GM12878 (cell line): ENCODE data around the gene PI16. TPM values are rescaled to one million over a fixed set of nuclear protein-coding genes. Genes with fewer than 3 reads are reported as not detected.
A peak's percentile ranks its signal among the peaks of the same experiment; 100 is the strongest.

ENCODE experiments used
- ATAC-seq: fragments of 200-7000 bp; cut with Tn5 transposase; 3 replicates; pipeline ENCODE4 v1.9.1; 2020; ENCODE audit warnings: mild to moderate bottlenecking, moderate library complexity
- BruUV-seq: library from RNA; stranded (reverse); fragments of 400-500 nt; replicated peaks from 2 replicates; lab custom pipeline; 2021; lab: Mats Ljungman, UMichigan
- CTCF ChIA-PET: fragments of 300-600 bp; sonication (Branson Sonifier 250); formaldehyde crosslinking; extraction: SDS; loops from one replicate; lab custom pipeline; 2021; ENCODE audit warnings: inconsistent platforms; lab: Yijun Ruan, JAX
- POLR2A ChIA-PET: fragments of 350-600 bp; formaldehyde crosslinking; extraction: SDS; loops from one replicate; lab custom pipeline; 2021; ENCODE audit warnings: inconsistent platforms; lab: Charles Lee
- RAD21 ChIA-PET: fragments of 300-600 bp; sonication (Branson Sonifier 250); formaldehyde crosslinking; loops from one replicate; lab custom pipeline; 2023; ENCODE audit warnings: antibody characterized with exemption; ENCODE audit not compliant: unreplicated experiment; lab: Charles Lee
- SMC1A ChIA-PET: fragments of 300-600 bp; sonication (Branson Sonifier 250); formaldehyde crosslinking; loops from one replicate; lab custom pipeline; 2023; ENCODE audit not compliant: unreplicated experiment, uncharacterized antibody; lab: Charles Lee
- DNase-seq: peaks from one replicate; pipeline ENCODE4 v3.0.0-alpha.2; 2011; ENCODE audit warnings: low read depth, low spot score
- FAIRE-seq: peaks from 3 replicates; lab custom pipeline; 2011; peaks lifted over from hg19 to GRCh38; lab: Jason Lieb, UNC
- H2AFZ ChIP-seq: 2 replicates; pipeline ENCODE4 v1.6.0; 2011; ENCODE audit warnings: low read depth, low read length, control low read depth; ENCODE audit not compliant: control insufficient read depth
- H3K27ac ChIP-seq: 2 replicates; pipeline ENCODE4 v1.5.1; 2011; ENCODE audit warnings: control low read depth; ENCODE audit not compliant: control insufficient read depth, insufficient read depth
- H3K27me3 ChIP-seq, 2 experiments: replicated peaks in 1 of 2; 2 replicates each; pipeline versions ENCODE4 v1.6.0 to v1.6.1; 2011; ENCODE audit warnings: low read length in 1 of 2; ENCODE audit not compliant: control insufficient read depth in 2 of 2, insufficient read depth in 2 of 2
- H3K36me3 ChIP-seq, 2 experiments: 2 replicates each; pipeline ENCODE4 v1.5.1; 2011; ENCODE audit warnings: low read length in 1 of 2; ENCODE audit not compliant: control insufficient read depth in 2 of 2, insufficient read depth in 2 of 2
- H3K4me1 ChIP-seq: 2 replicates; pipeline ENCODE4 v1.6.1; 2011; ENCODE audit warnings: mild to moderate bottlenecking, low read length, moderate library complexity, mixed read lengths; ENCODE audit not compliant: control insufficient read depth, insufficient read depth
- H3K4me2 ChIP-seq: 2 replicates; pipeline ENCODE4 v1.6.0; 2011; ENCODE audit warnings: control low read depth; ENCODE audit not compliant: control insufficient read depth, insufficient read depth
- H3K4me3 ChIP-seq: fragments of 200-600 bp; sonication (generic); 2 replicates; pipeline ENCODE4 v1.5.1; 2016
- H3K79me2 ChIP-seq: 2 replicates; pipeline ENCODE4 v1.6.0; 2011; ENCODE audit warnings: low read length; ENCODE audit not compliant: control insufficient read depth, insufficient read depth
- H3K9ac ChIP-seq: 2 replicates; pipeline ENCODE4 v1.8.0; 2011; ENCODE audit warnings: low read length, control low read depth, mixed read lengths; ENCODE audit not compliant: control insufficient read depth, insufficient read depth
- H3K9me3 ChIP-seq: replicated peaks from 3 replicates; pipeline ENCODE4 v1.5.1; 2011; ENCODE audit warnings: mild to moderate bottlenecking, low read length; ENCODE audit not compliant: control insufficient read depth, insufficient read depth
- H4K20me1 ChIP-seq: 2 replicates; pipeline ENCODE4 v1.6.0; 2011; ENCODE audit not compliant: control insufficient read depth, insufficient read depth
- CHD4 ChIP-seq: fragments of 200-600 bp; sonication (generic); IDR thresholded peaks from 2 replicates; pipeline ENCODE4 v1.6.1; 2016; ENCODE audit warnings: mild to moderate bottlenecking
- JUNB ChIP-seq: IDR thresholded peaks from 2 replicates; pipeline ENCODE4 v1.6.1; 2016; ENCODE audit warnings: antibody characterized with exemption, mild to moderate bottlenecking
- KAT2A ChIP-seq: conservative IDR thresholded peaks from 2 replicates; pipeline ENCODE4 v1.6.1; 2011; ENCODE audit warnings: low read depth, low read length; ENCODE audit not compliant: control insufficient read depth
- LARP7 ChIP-seq: fragments of 450-650 bp; IDR thresholded peaks from 2 replicates; pipeline ENCODE4 v1.6.1; 2017; ENCODE audit warnings: mild to moderate bottlenecking
- MLLT1 ChIP-seq: fragments of 450-650 bp; IDR thresholded peaks from 2 replicates; pipeline ENCODE4 v1.6.1; 2016; ENCODE audit warnings: mild to moderate bottlenecking
- MXI1 ChIP-seq: fragments of 150-350 bp; IDR thresholded peaks from 2 replicates; pipeline ENCODE4 v1.6.1; 2011; ENCODE audit warnings: low read depth, mild to moderate bottlenecking, inconsistent platforms, low read length, improper control_type of control experiment
- NFXL1 ChIP-seq: fragments of 450-650 bp; IDR thresholded peaks from 2 replicates; pipeline ENCODE4 v1.6.1; 2017; ENCODE audit warnings: antibody characterized with exemption, mild to moderate bottlenecking, borderline replicate concordance
- RELB ChIP-seq: fragments of 450-650 bp; IDR thresholded peaks from 2 replicates; pipeline ENCODE4 v1.6.1; 2017; ENCODE audit warnings: low read depth, mild to moderate bottlenecking, moderate library complexity
- RFX5 ChIP-seq: IDR thresholded peaks from 2 replicates; pipeline ENCODE4 v1.6.1; 2011; ENCODE audit warnings: low read depth, low read length, improper control_type of control experiment
- SIX5 ChIP-seq: IDR thresholded peaks from 2 replicates; pipeline ENCODE4 v1.6.1; 2011; ENCODE audit warnings: mild to moderate bottlenecking, low read depth, low read length, moderate library complexity; ENCODE audit not compliant: severe bottlenecking
- SMARCA5 ChIP-seq: fragments of 450-650 bp; IDR thresholded peaks from 2 replicates; pipeline ENCODE4 v1.6.1; 2017; ENCODE audit warnings: mild to moderate bottlenecking
- SPI1 ChIP-seq: IDR thresholded peaks from 2 replicates; pipeline ENCODE4 v1.6.1; 2011; ENCODE audit warnings: low read depth, mild to moderate bottlenecking, low read length, moderate library complexity, borderline replicate concordance; ENCODE audit not compliant: insufficient read depth
- SREBF1 ChIP-seq: IDR thresholded peaks from 2 replicates; pipeline ENCODE4 v1.6.1; 2012; ENCODE audit warnings: mild to moderate bottlenecking, low read length
- TARDBP ChIP-seq: IDR thresholded peaks from 2 replicates; pipeline ENCODE4 v1.6.1; 2016; ENCODE audit warnings: borderline replicate concordance
- ZBTB33 ChIP-seq: fragments of 450-650 bp; IDR thresholded peaks from 2 replicates; pipeline ENCODE4 v1.6.1; 2017; ENCODE audit warnings: mild to moderate bottlenecking
- WGBS: methylation state at CpG from one replicate; pipeline ENCODE4 v1.1.6; 2016; ENCODE audit warnings: low lambda C conversion rate; ENCODE audit not compliant: insufficient replicate concordance, insufficient coverage; ENCODE audit errors: missing lambda C conversion rate; 5-methylcytosine and 5-hydroxymethylcytosine counted together
- in situ Hi-C: fragments of 300-500 bp; cut with MboI; formaldehyde crosslinking; loops from 9 replicates; pipeline ENCODE4 v1.14.3; 2018; ENCODE audit warnings: mixed read lengths
- intact Hi-C: fragments of 100-400 bp; cut with micrococcal nuclease; formaldehyde crosslinking; loops from one replicate; pipeline ENCODE4 v1.14.2; 2022; ENCODE audit not compliant: unreplicated experiment
- polyA plus RNA-seq, 11 experiments: library from polyadenylated mRNA; depleted of rRNA in 4 of 11; unstranded in 6 of 11; stranded (reverse) in 5 of 11; fragments of >200 nt; fragmentation: Nextera tagmentation in 4 of 11; fragmentation: Illumina TruSeq in 1 of 11; extraction: Ambion mirVana in 4 of 11; extraction: Trizol in 1 of 11; gene quantifications; 1 replicate in 1 of 11; 2 replicates in 10 of 11; pipeline versions ENCODE4 v1.2.1 to v1.2.3, GENCODE V29; 2011 to 2016; ENCODE audit warnings: inconsistent platforms in 2 of 11, missing spikeins in 2 of 11, low read depth in 1 of 11
- total RNA-seq, 4 experiments: library from RNA; depleted of rRNA in 3 of 4; stranded (reverse); fragments of >200 nt in 3 of 4; fragmentation: Illumina TruSeq in 1 of 4; extraction: Trizol in 1 of 4; gene quantifications; 2 replicates each; pipeline versions ENCODE4 v1.2.1 to v1.2.3, GENCODE V29; 2013 to 2021

Gene PI16
- total and polyA plus RNA-seq, 10 of the 15 experiments (the other 5 are each of a cell fraction or from before 2014, with no cell fraction given), result 0.08 to 0.12 TPM; not detected in 8

GRCh38 chr6:36926708-36927513, 27.6 kb upstream of the PI16 start (continued):
- TF ChIP-seq MLLT1 (no peak), JUNB (peak; percentile 92), SIX5 (no peak), KAT2A (no peak), SPI1 (no peak)

GRCh38 chr6:36927691-36928546, 26.6 kb upstream of the PI16 start:
- SMC1A ChIA-PET, result interaction anchor here (0.8 to 1.0 kb wide), 2 partner anchors 18 to 28 kb away, joined by 3 read pairs; no protein-coding TSS in a partner anchor

More at GRCh38 chr6:36927691-36928546, 26.6 kb upstream of the PI16 start:
- intact Hi-C loops (loop anchor here (1.0 kb wide), 1 partner anchor 43 kb away; the partner anchor contains the start of gene C6orf89), in situ Hi-C loops (no loop called here)
- Histone ChIP-seq H3K4me2 (no peak overlapping the region), H3K9me3 (no peaks in the 10 kb centered on the region), H3K27ac (no peak overlapping the region), H3K79me2 (no peaks in the 10 kb centered on the region), H3K36me3 (peaks cover 0 to 12% of the 10 kb centered on the region in 2 experiments; a peak in 1 of 4 replicates), H2AFZ (no peak overlapping the region), H3K4me3 (no peak overlapping the region), H3K4me1 (peaks cover 12% of the 10 kb centered on the region), H3K27me3 (no peaks in the 10 kb centered on the region), H4K20me1 (no peaks in the 10 kb centered on the region), H3K9ac (no peak overlapping the region)
- ATAC-seq (no peak), FAIRE-seq (no peak), DNase-seq (no peak)
- WGBS, result 93% methylated on average over 13 of the region's 13 CpGs
- CTCF ChIA-PET, result interaction anchor here (1.5 to 2.4 kb wide), 2 partner anchors 49 to 91 kb away, joined by 3 to 9 read pairs; no protein-coding TSS in a partner anchor
- TF ChIP-seq TARDBP, result no peak
- TF ChIP-seq MXI1, result no peak
- TF ChIP-seq ZBTB33, result no peak
- no peak for TF ChIP-seq LARP7
- TF ChIP-seq SREBF1, result no peak
- TF ChIP-seq NFXL1, result no peak
- no peak for TF ChIP-seq RFX5
- TF ChIP-seq SMARCA5, result no peak
- no peak for TF ChIP-seq RELB
- TF ChIP-seq CHD4, result no peak
- RAD21 ChIA-PET, result no interaction called here
- no TSS peak for BruUV-seq
- POLR2A ChIA-PET, result no interaction called here
